Endothelial cell (in vitro differentiated cells): ENCODE data around the gene GABRG3. TPM values are rescaled to one million over a fixed set of nuclear protein-coding genes. Genes with fewer than 3 reads are reported as not detected.

Experiments used
- DNase-seq: peaks from one replicate; pipeline ENCODE4 v3.0.0; 2021; ENCODE audit warnings: low spot score
- H3K27ac Mint-ChIP-seq: one replicate; pipeline ENCODE4 v1.8.0; 2021; ENCODE audit warnings: mixed read lengths, inconsistent platforms; ENCODE audit not compliant: unreplicated experiment
- H3K27me3 Mint-ChIP-seq: one replicate; pipeline ENCODE4 v1.8.0; 2021; ENCODE audit warnings: mild to moderate bottlenecking, moderate library complexity, mixed read lengths, inconsistent platforms; ENCODE audit not compliant: unreplicated experiment
- H3K36me3 Mint-ChIP-seq: one replicate; pipeline ENCODE4 v1.8.0; 2021; ENCODE audit warnings: mild to moderate bottlenecking, low read depth, mixed read lengths, inconsistent platforms; ENCODE audit not compliant: unreplicated experiment
- H3K4me1 Mint-ChIP-seq: one replicate; pipeline ENCODE4 v1.8.0; 2021; ENCODE audit warnings: mild to moderate bottlenecking, mixed read lengths, inconsistent platforms; ENCODE audit not compliant: unreplicated experiment
- H3K4me3 Mint-ChIP-seq: one replicate; pipeline ENCODE4 v1.8.0; 2021; ENCODE audit warnings: mild to moderate bottlenecking, mixed read lengths, inconsistent platforms; ENCODE audit not compliant: unreplicated experiment
- H3K9me3 Mint-ChIP-seq: one replicate; pipeline ENCODE4 v1.8.0; 2021; ENCODE audit warnings: mixed read lengths, inconsistent platforms; ENCODE audit not compliant: unreplicated experiment
- total RNA-seq: library from RNA; stranded (reverse); fragmentation: NEBNext Ultra II Directional; extraction: Animal tissue kit (Norgen Biotek cat#: 25700); gene quantifications from one replicate; pipeline ENCODE4 v1.2.1, GENCODE V29; 2021; ENCODE audit not compliant: unreplicated experiment
- TF ChIP-seq, protein P1 (sequence below): fragments of 200-600 bp; sonication (generic); IDR thresholded peaks from one replicate; pipeline ENCODE4 v1.5.0; 2021; ENCODE audit warnings: antibody characterized with exemption; ENCODE audit not compliant: unreplicated experiment

The GABRG3 gene
- total RNA-seq, 1 donor from 2014 or later = 0.21 TPM

DNA sequence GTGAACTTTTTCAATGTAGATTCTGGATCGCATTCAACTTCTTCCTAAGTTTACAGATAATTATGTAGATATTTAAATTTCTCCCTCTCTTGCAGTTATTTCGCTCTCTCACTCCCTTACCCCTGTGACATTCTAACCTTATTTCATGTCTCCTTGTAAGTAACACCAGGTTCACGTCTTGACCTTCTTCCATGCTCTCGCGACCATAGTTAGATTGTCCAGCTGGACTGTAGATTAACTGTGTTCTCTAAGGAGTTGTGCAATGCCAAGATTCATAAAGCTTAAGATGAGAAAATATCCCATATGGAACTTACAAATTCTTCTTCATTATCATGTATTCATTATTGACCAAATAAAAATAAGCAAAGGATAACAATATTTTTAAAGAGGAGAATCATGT is 430.5 kb downstream of the GABRG3 start:
- Mint-ChIP-seq H3K36me3 (no peaks in the 10 kb centered on the region), H3K27ac (no peak overlapping the region), H3K9me3 (no peaks in the 10 kb centered on the region), H3K4me3 (no peak overlapping the region), H3K4me1 (peaks cover 5% of the 10 kb centered on the region), H3K27me3 (peaks cover 1% of the 10 kb centered on the region)
- no peak for DNase-seq
- TF ChIP-seq, protein P1, sequence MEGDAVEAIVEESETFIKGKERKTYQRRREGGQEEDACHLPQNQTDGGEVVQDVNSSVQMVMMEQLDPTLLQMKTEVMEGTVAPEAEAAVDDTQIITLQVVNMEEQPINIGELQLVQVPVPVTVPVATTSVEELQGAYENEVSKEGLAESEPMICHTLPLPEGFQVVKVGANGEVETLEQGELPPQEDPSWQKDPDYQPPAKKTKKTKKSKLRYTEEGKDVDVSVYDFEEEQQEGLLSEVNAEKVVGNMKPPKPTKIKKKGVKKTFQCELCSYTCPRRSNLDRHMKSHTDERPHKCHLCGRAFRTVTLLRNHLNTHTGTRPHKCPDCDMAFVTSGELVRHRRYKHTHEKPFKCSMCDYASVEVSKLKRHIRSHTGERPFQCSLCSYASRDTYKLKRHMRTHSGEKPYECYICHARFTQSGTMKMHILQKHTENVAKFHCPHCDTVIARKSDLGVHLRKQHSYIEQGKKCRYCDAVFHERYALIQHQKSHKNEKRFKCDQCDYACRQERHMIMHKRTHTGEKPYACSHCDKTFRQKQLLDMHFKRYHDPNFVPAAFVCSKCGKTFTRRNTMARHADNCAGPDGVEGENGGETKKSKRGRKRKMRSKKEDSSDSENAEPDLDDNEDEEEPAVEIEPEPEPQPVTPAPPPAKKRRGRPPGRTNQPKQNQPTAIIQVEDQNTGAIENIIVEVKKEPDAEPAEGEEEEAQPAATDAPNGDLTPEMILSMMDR = no peak

DNA sequence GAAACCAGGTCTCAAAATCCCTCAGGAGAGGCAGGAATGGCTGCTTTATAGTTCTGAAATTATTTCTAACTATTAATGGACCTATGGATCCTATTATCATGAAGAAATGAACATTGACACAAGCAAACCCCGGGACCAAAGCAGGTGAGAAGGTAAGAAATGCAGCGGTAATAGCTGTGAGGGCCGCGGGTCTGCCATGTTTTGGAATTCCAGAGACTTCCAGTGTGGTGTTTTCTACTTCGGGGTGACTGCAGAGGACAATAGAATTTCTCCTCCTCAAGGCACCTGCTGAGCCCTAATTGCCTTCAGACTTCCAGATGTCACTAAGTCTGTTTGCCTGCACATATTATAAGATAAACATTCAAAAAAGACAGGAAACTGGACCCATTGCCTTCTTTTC is 437.4 kb downstream of the GABRG3 start:
- Mint-ChIP-seq H3K9me3 (no peaks in the 10 kb centered on the region), H3K4me1 (no peaks in the 10 kb centered on the region), H3K27me3 (no peaks in the 10 kb centered on the region), H3K27ac (no peak overlapping the region), H3K4me3 (no peak overlapping the region), H3K36me3 (no peaks in the 10 kb centered on the region)
- no peak for DNase-seq
- TF ChIP-seq, protein P1 = no peak

DNA sequence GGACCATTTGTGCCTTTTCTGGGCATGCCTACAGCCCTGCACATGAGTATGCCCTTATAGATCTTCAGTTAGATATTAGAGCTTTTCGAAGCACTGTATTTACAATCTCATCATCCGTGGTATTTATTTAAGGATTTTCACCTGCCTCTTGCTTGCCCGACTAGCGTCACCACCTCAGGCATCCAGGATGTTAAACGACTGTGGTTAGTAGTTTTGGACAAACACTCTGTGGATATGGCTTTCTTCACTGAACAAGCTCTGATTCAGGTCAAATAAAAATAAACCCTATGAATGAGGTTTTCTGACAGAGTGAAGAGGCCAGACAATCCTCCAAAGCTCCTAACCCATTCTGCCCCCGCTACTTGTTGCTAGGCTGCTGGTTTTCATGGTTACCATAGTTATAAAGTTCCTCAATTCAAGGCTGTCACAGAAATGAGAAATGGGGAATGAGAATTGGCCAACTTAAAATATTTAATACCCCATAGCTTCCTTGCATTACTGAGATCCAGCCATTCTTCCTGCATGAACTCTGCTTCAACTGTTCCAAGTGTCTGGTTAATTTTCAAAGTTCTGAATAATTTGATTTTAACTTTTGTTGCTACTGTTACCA is 440.1 kb downstream of the GABRG3 start:
- no peaks in the 10 kb centered on the region for H3K4me1 Mint-ChIP-seq
- DNase-seq = no peak
- H3K27ac Mint-ChIP-seq = no peak overlapping the region
- TF ChIP-seq, protein P1 = no peak
- no peaks in the 10 kb centered on the region for H3K27me3 Mint-ChIP-seq
- H3K4me3 Mint-ChIP-seq = no peak overlapping the region
- H3K9me3 Mint-ChIP-seq = no peaks in the 10 kb centered on the region
- H3K36me3 Mint-ChIP-seq = no peaks in the 10 kb centered on the region

DNA sequence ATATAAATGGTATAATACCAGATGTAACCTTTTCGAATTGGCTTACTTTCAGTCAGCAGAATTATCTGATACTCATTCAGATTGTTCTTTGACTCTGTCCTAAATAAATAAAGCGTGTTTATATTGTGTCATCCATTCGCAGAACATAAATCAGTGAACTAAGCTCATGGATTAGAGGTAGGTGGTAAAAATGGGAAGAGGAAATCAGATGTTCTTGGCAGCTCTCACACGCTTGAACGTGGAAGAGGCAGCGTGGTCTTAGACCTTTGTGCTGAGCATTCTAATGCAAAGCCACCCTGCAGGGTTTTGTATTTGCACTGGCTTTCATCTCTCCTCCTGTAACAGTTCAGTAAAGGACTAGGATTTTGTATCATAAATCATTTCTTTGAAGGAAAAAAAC is 441.4 kb downstream of the GABRG3 start:
- TF ChIP-seq, protein P1 = no peak
- Mint-ChIP-seq H3K4me1 (no peaks in the 10 kb centered on the region), H3K9me3 (no peaks in the 10 kb centered on the region), H3K27me3 (no peaks in the 10 kb centered on the region), H3K4me3 (no peak overlapping the region), H3K36me3 (no peaks in the 10 kb centered on the region), H3K27ac (no peak overlapping the region)
- no peak for DNase-seq

DNA sequence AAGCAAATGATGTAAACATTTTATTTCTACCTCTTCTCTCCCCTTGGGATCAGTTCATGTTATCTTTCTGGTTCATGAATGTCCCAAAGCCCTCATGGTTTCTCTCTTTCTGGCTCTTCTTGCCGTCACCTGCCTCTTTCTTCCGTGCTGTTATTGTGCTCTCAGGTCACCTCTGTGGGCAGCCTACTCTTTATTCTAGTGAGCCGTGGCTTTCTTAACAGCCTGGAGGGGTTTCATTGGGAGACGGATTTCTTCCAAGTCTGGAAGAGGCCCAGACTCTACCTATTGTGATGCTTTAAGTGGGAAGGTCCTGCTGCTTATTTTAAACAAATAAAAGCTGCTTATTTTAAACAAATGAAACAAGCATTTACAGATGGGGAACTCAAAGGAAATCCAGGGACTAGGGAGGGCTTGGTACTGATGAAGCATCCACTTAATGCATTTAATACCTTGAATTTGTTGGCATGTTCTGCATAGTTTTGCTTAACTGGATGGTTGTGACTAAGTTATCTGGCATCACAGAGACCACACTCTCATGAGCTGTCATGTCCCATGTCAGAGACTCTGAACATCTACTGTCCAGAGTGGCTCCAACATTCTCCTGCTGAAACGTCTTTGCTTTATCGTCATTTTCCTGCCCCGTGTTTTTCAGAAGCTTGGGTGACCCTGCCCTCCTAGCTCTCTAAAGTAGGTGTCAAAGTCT is 443.3 kb downstream of the GABRG3 start:
- H3K27me3 Mint-ChIP-seq = no peaks in the 10 kb centered on the region
- no peaks in the 10 kb centered on the region for H3K4me1 Mint-ChIP-seq
- no peaks in the 10 kb centered on the region for H3K9me3 Mint-ChIP-seq
- TF ChIP-seq, protein P1 = no peak
- no peaks in the 10 kb centered on the region for H3K36me3 Mint-ChIP-seq
- no peak for DNase-seq
- H3K4me3 Mint-ChIP-seq = no peak overlapping the region
- no peak overlapping the region for H3K27ac Mint-ChIP-seq
